ENCODE results near the gene SLC4A11. TPM values are rescaled to one million over a fixed set of nuclear protein-coding genes. Genes with fewer than 3 reads are reported as not detected.

Gene SLC4A11
- total RNA-seq, 1 experiment from 2014 or later, result 26.8 TPM

- H4K20me1 ChIP-seq (ENCODE audit: low read length), result no peaks in the 10 kb centered on the region
- H3K4me1 ChIP-seq (ENCODE audit: insufficient read depth, low read length), result peaks cover 32% of the 10 kb centered on the region
- ATAC-seq (no peak), DNase-seq (no peak)
- TF ChIP-seq CTCF (conservative IDR thresholded peaks at IDR 0.05; ENCODE audit: low read depth, low read length) (no peak), EZH2phosphoT487 (IDR thresholded peaks at IDR 0.05; ENCODE audit: borderline replicate concordance, low read length) (no peak), EZH2 (IDR thresholded peaks at IDR 0.05; ENCODE audit: low read length, unreplicated experiment) (no peak)
- intact Hi-C loops (cut with micrococcal nuclease), result no loop called here
- H3K4me3 ChIP-seq (ENCODE audit: low read length), result no peak overlapping the region
- no peak overlapping the region for H3K27ac ChIP-seq (ENCODE audit: low read length)
- H3K79me2 ChIP-seq (ENCODE audit: low read length), result 0 out of 2 replicates have a peak, but pooled peaks cover 6% of the 10 kb centered on the region
- peaks cover 9% of the 10 kb centered on the region; the same call in 1 of the 2 replicates for H3K36me3 ChIP-seq (ENCODE audit: low read depth, low read length)
- H3F3A ChIP-seq (ENCODE audit: low read length, unreplicated experiment), result no peaks in the 10 kb centered on the region
- no peaks in the 10 kb centered on the region for H3K9me3 ChIP-seq (ENCODE audit: low read length)
- H3K4me2 ChIP-seq (ENCODE audit: low read length), result no peak overlapping the region
- no peaks in the 10 kb centered on the region for H3K9me2 ChIP-seq (replicated peaks; ENCODE audit: low read length)
- POLR2A ChIA-PET (ENCODE audit: unreplicated experiment), result no interaction called here
- no peaks in the 10 kb centered on the region for H3K27me3 ChIP-seq (ENCODE audit: low read length)
- no TSS peak for BruUV-seq (replicated peaks)
- CTCF ChIA-PET, result no interaction called here
- no peak overlapping the region for H3K9ac ChIP-seq (ENCODE audit: low read length)
- H2AFZ ChIP-seq (ENCODE audit: low read length), result no peak overlapping the region
Measured at GRCh38 chr20:3233131-3233990, 5.6 kb downstream of the SLC4A11 start.

- DNase-seq (no peak), ATAC-seq (no peak)
- H3F3A ChIP-seq (ENCODE audit: low read length, unreplicated experiment), result no peaks in the 10 kb centered on the region
- peaks cover 13% of the 10 kb centered on the region; the same call in 1 of the 2 replicates for H3K36me3 ChIP-seq (ENCODE audit: low read depth, low read length)
- intact Hi-C loops (cut with micrococcal nuclease), result no loop called here
- TF ChIP-seq CTCF (conservative IDR thresholded peaks at IDR 0.05; ENCODE audit: low read depth, low read length) (no peak), EZH2phosphoT487 (IDR thresholded peaks at IDR 0.05; ENCODE audit: borderline replicate concordance, low read length) (no peak), EZH2 (IDR thresholded peaks at IDR 0.05; ENCODE audit: low read length, unreplicated experiment) (no peak)
- H2AFZ ChIP-seq (ENCODE audit: low read length), result no peak overlapping the region
- no peak overlapping the region for H3K27ac ChIP-seq (ENCODE audit: low read length)
- H4K20me1 ChIP-seq (ENCODE audit: low read length), result no peaks in the 10 kb centered on the region
- no peak overlapping the region for H3K9ac ChIP-seq (ENCODE audit: low read length)
- no peaks in the 10 kb centered on the region for H3K9me2 ChIP-seq (replicated peaks; ENCODE audit: low read length)
- H3K27me3 ChIP-seq (ENCODE audit: low read length), result no peaks in the 10 kb centered on the region
- peaks cover 20% of the 10 kb centered on the region for H3K4me1 ChIP-seq (ENCODE audit: insufficient read depth, low read length)
- H3K4me2 ChIP-seq (ENCODE audit: low read length), result no peak overlapping the region
- H3K9me3 ChIP-seq (ENCODE audit: low read length), result no peaks in the 10 kb centered on the region
- H3K79me2 ChIP-seq (ENCODE audit: low read length), result no peaks in the 10 kb centered on the region
- no peak overlapping the region for H3K4me3 ChIP-seq (ENCODE audit: low read length)
- no TSS peak for BruUV-seq (replicated peaks)
- ChIA-PET CTCF (no interaction called here), POLR2A (ENCODE audit: unreplicated experiment) (no interaction called here)
Measured at GRCh38 chr20:3231889-3232588, 7.0 kb downstream of the SLC4A11 start.
